ENCODE results near the gene TBATA. TPM values are rescaled to one million over a fixed set of nuclear protein-coding genes. Genes with fewer than 3 reads are reported as not detected.

TBATA gene
- polyA plus RNA-seq, 1 of the 3 experiments (the other 2 are of a cell fraction), result not detected

GRCh38 chr10:70779511-70780369 lies 5.4 kb downstream of the TBATA start:
- H4K20me1 ChIP-seq (ENCODE audit: insufficient read depth), result no peaks in the 10 kb centered on the region
- no peak for TF ChIP-seq EZH2phosphoT487 (IDR thresholded peaks at IDR 0.05; ENCODE audit: borderline replicate concordance, low read depth)
- no peak for TF ChIP-seq TAF1 (IDR thresholded peaks at IDR 0.05; ENCODE audit: borderline replicate concordance, low read depth, low read length)
- no peak for TF ChIP-seq FOXJ3 (CRISPR knock-in tag; IDR thresholded peaks at IDR 0.05)
- TF ChIP-seq TCF12 (IDR thresholded peaks at IDR 0.05), result no peak
- peak; percentile 7 for DNase-seq
- H3K9ac ChIP-seq, result no peak overlapping the region
- H3K9me2 ChIP-seq, result no peaks in the 10 kb centered on the region
- no peaks in the 10 kb centered on the region for H3K36me3 ChIP-seq (replicated peaks in 1 of 2; ENCODE audit: control insufficient read depth in 1 of 2, insufficient read depth in 2 of 2, low read length in 1 of 2)
- POLR2A ChIA-PET, result no interaction called here
- H3K4me2 ChIP-seq, result no peak overlapping the region
- no peaks in the 10 kb centered on the region for H3K9me3 ChIP-seq
- 60% methylated on average over 12 of the region's 16 CpGs for WGBS (ENCODE audit: low lambda C conversion rate)
- no peak overlapping the region for H2AFZ ChIP-seq (ENCODE audit: low read depth)
- CTCF ChIA-PET, result interaction anchor here (0.8 to 1.0 kb wide), 2 partner anchors 19 to 230 kb away, joined by 3 read pairs; no protein-coding TSS in a partner anchor
- no peak overlapping the region for H3K4me3 ChIP-seq (ENCODE audit: low read depth in 2 of 2, low read length in 1 of 2)
- 0 out of 2 replicates have a peak, but pooled peaks cover 12% of the 10 kb centered on the region for H3K27me3 ChIP-seq (ENCODE audit: insufficient read depth)
- peaks cover 0 to 10% of the 10 kb centered on the region in 2 experiments; a peak in 1 of 4 replicates for H3K4me1 ChIP-seq (ENCODE audit: control insufficient read depth in 1 of 2, insufficient read depth in 2 of 2, low read depth in 1 of 2, low read length in 1 of 2)
- no peaks in the 10 kb centered on the region for H3K79me2 ChIP-seq (ENCODE audit: insufficient read depth)
- H3K27ac ChIP-seq (ENCODE audit: low read depth in 2 of 2, low read length in 1 of 2), result no peak overlapping the region; a peak in 1 of 4 replicates
- H3F3A ChIP-seq (replicated peaks; ENCODE audit: insufficient read depth), result no peaks in the 10 kb centered on the region

- Histone ChIP-seq H3K4me3 (ENCODE audit: low read depth in 2 of 2, low read length in 1 of 2) (no peak overlapping the region), H2AFZ (ENCODE audit: low read depth) (no peak overlapping the region), H3K9me2 (no peaks in the 10 kb centered on the region), H3K79me2 (ENCODE audit: insufficient read depth) (no peaks in the 10 kb centered on the region), H3K36me3 (replicated peaks in 1 of 2; ENCODE audit: control insufficient read depth in 1 of 2, insufficient read depth in 2 of 2, low read length in 1 of 2) (no peaks in the 10 kb centered on the region), H3K4me1 (ENCODE audit: control insufficient read depth in 1 of 2, insufficient read depth in 2 of 2, low read depth in 1 of 2, low read length in 1 of 2) (peaks cover 0 to 10% of the 10 kb centered on the region in 2 experiments; a peak in 1 of 4 replicates), H3K9me3 (no peaks in the 10 kb centered on the region), H4K20me1 (ENCODE audit: insufficient read depth) (no peaks in the 10 kb centered on the region), H3F3A (replicated peaks; ENCODE audit: insufficient read depth) (no peaks in the 10 kb centered on the region), H3K27me3 (ENCODE audit: insufficient read depth) (0 out of 2 replicates have a peak, but pooled peaks cover 8% of the 10 kb centered on the region), H3K4me2 (no peak overlapping the region), H3K27ac (ENCODE audit: low read depth in 2 of 2, low read length in 1 of 2) (no peak overlapping the region; a peak in 1 of 4 replicates), H3K9ac (no peak overlapping the region)
- TF ChIP-seq POLR2AphosphoS5 (IDR thresholded peaks at IDR 0.05; ENCODE audit: low read depth, low read length), result no peak
- TF ChIP-seq JUND (IDR thresholded peaks at IDR 0.05), result no peak
- no peak for TF ChIP-seq MAX (IDR thresholded peaks at IDR 0.05; ENCODE audit: low read depth)
- no peak for TF ChIP-seq SIN3A (IDR thresholded peaks at IDR 0.05; ENCODE audit: borderline replicate concordance, low read depth, low read length)
- TF ChIP-seq PBX3 (IDR thresholded peaks at IDR 0.05), result no peak
- no peak for TF ChIP-seq CHD2 (IDR thresholded peaks at IDR 0.05; ENCODE audit: low read length, partially characterized antibody)
- no peak for TF ChIP-seq SMC3 (IDR thresholded peaks at IDR 0.05; ENCODE audit: low read depth, low read length)
- TF ChIP-seq FOXM1 (IDR thresholded peaks at IDR 0.05; ENCODE audit: low read depth), result no peak
- no peak for TF ChIP-seq REST (IDR thresholded peaks at IDR 0.05; ENCODE audit: low read depth, low read length)
- no peak for TF ChIP-seq MEF2A (IDR thresholded peaks at IDR 0.05; ENCODE audit: borderline replicate concordance, low read depth)
- TF ChIP-seq GATA2 (CRISPR knock-in tag; IDR thresholded peaks at IDR 0.05), result no peak
- TF ChIP-seq RAD21 (IDR thresholded peaks at IDR 0.05; ENCODE audit: low read length), result no peak
- no peak for TF ChIP-seq TAF1 (IDR thresholded peaks at IDR 0.05; ENCODE audit: borderline replicate concordance, low read depth, low read length)
- no peak for TF ChIP-seq USF1 (IDR thresholded peaks at IDR 0.05; ENCODE audit: borderline replicate concordance, low read depth)
- TF ChIP-seq EP300 (IDR thresholded peaks at IDR 0.05; ENCODE audit: borderline replicate concordance in 1 of 2, low read depth in 1 of 2, low read length in 1 of 2), result no peak
- TF ChIP-seq GABPA (IDR thresholded peaks at IDR 0.05; ENCODE audit: low read depth), result no peak
- no peak for TF ChIP-seq YY1 (IDR thresholded peaks at IDR 0.05; ENCODE audit: low read depth)
- no peak for TF ChIP-seq FOXJ3 (CRISPR knock-in tag; IDR thresholded peaks at IDR 0.05)
- DNase-seq, result peak; percentile 19
- CTCF ChIA-PET, result interaction anchor here (0.8 to 1.0 kb wide), 2 partner anchors 19 to 229 kb away, joined by 3 read pairs; no protein-coding TSS in a partner anchor
- WGBS (ENCODE audit: low lambda C conversion rate), result 46% methylated on average over 2 of the region's 2 CpGs
- POLR2A ChIA-PET, result interaction anchor here (0.9 kb wide), 1 partner anchor 91 kb away, joined by 3 read pairs; no protein-coding TSS in a partner anchor
Measured at GRCh38 chr10:70779088-70779487, 6.1 kb downstream of the TBATA start.
